ENCODE measurements around the gene FHOD3. TPM values are rescaled to one million over a fixed set of nuclear protein-coding genes. Genes with fewer than 3 reads are reported as not detected.

Gene FHOD3
- total and polyA plus RNA-seq, 2 of the 13 experiments (the other 11 are each of a cell fraction or from before 2014, with no cell fraction given): 0.07 TPM; not detected in 1

- no peak overlapping the region for H2AFZ ChIP-seq (ENCODE audit: low read length)
- ATAC-seq (no peak), FAIRE-seq (no peak), DNase-seq (ENCODE audit: low spot score) (no peak)
- no peaks in the 10 kb centered on the region for H3K9me3 ChIP-seq (ENCODE audit: low read length)
- TF ChIP-seq ZNF264 (CRISPR knock-in tag; IDR thresholded peaks at IDR 0.05): no peak
- TF ChIP-seq THAP7 (CRISPR knock-in tag; IDR thresholded peaks at IDR 0.05): no peak
- no peak for TF ChIP-seq NR1H2 (CRISPR knock-in tag; IDR thresholded peaks at IDR 0.05; ENCODE audit: borderline replicate concordance, low read depth)
- TF ChIP-seq GFI1 (CRISPR knock-in tag; IDR thresholded peaks at IDR 0.05; ENCODE audit: borderline replicate concordance): no peak
- no peak for TF ChIP-seq ZNF713 (CRISPR knock-in tag; IDR thresholded peaks at IDR 0.05)
- no peak for TF ChIP-seq ZIK1 (CRISPR knock-in tag; IDR thresholded peaks at IDR 0.05; ENCODE audit: borderline replicate concordance, low read depth)
- TF ChIP-seq ZNF703 (CRISPR knock-in tag; IDR thresholded peaks at IDR 0.05; ENCODE audit: borderline replicate concordance): no peak
- WGBS (ENCODE audit: low lambda C conversion rate): 13% methylated on average over 2 of the region's 2 CpGs
- in situ Hi-C loops (cut with HindIII; ENCODE audit: extremely low pct_ligation_motif_present, low pct_unique_long_range_greater_than_20kb): no loop called here
- no peak overlapping the region for H3K4me2 ChIP-seq (ENCODE audit: low read depth, low read length)
- H3K27ac ChIP-seq (ENCODE audit: extremely low read length, insufficient read depth, low read length): no peak overlapping the region
- H3K9ac ChIP-seq (ENCODE audit: insufficient read depth, low read depth, low read length): no peak overlapping the region
- intact Hi-C loops (cut with micrococcal nuclease; ENCODE audit: unreplicated experiment): no loop called here
- H3K4me3 ChIP-seq (replicated peaks in 1 of 3; ENCODE audit: insufficient read depth in 1 of 3, low read depth in 2 of 3, low read length in 3 of 3): no peak overlapping the region
- ChIA-PET POLR2A (no interaction called here), CTCF (ENCODE audit: low intra/inter-chr PET ratio, low total read pairs) (no interaction called here)
- H3K36me3 ChIP-seq (replicated peaks in 1 of 2; ENCODE audit: control insufficient read depth in 1 of 2, insufficient read depth in 2 of 2, low read length in 2 of 2): no peaks in the 10 kb centered on the region
- H3K79me2 ChIP-seq (ENCODE audit: insufficient read depth, low read length): no peaks in the 10 kb centered on the region
- H4K20me1 ChIP-seq (ENCODE audit: insufficient read depth, low read length): no peaks in the 10 kb centered on the region
- H3K27me3 ChIP-seq (ENCODE audit: control insufficient read depth in 1 of 2, insufficient read depth in 2 of 2, low read length in 2 of 2): no peaks in the 10 kb centered on the region; a peak in 1 of 5 replicates
- no peaks in the 10 kb centered on the region for H3K4me1 ChIP-seq (ENCODE audit: insufficient read depth, low read length)
- no TSS peak for BruUV-seq (replicated peaks)
These were observed 338.8 kb downstream of the FHOD3 start for GRCh38 chr18:36636237-36636817.

GRCh38 chr18:36638224-36638623, 340.7 kb downstream of the FHOD3 start:
- 42% methylated on average over 4 of the region's 4 CpGs for WGBS (ENCODE audit: low lambda C conversion rate)
- H3K9me3 ChIP-seq (ENCODE audit: low read length): no peaks in the 10 kb centered on the region
- H3K79me2 ChIP-seq (ENCODE audit: insufficient read depth, low read length): no peaks in the 10 kb centered on the region
- no peaks in the 10 kb centered on the region for H4K20me1 ChIP-seq (ENCODE audit: insufficient read depth, low read length)
- H3K27ac ChIP-seq (ENCODE audit: extremely low read length, insufficient read depth, low read length): no peak overlapping the region
- ChIA-PET POLR2A (no interaction called here), CTCF (ENCODE audit: low intra/inter-chr PET ratio, low total read pairs) (no interaction called here)
- H3K4me2 ChIP-seq (ENCODE audit: low read depth, low read length): no peak overlapping the region
- TF ChIP-seq NR2F6 (IDR thresholded peaks at IDR 0.05) (no peak), NR2F6 (CRISPR knock-in tag; IDR thresholded peaks at IDR 0.05) (no peak), TOE1 (CRISPR knock-in tag; IDR thresholded peaks at IDR 0.05) (no peak), ZBTB20 (CRISPR knock-in tag; IDR thresholded peaks at IDR 0.05; ENCODE audit: borderline replicate concordance, low read depth) (no peak), ZNF3 (CRISPR knock-in tag; IDR thresholded peaks at IDR 0.05) (no peak), RBM39 (IDR thresholded peaks at IDR 0.05; ENCODE audit: low read depth, low read length, poor library complexity, severe bottlenecking) (no peak)
- no peaks in the 10 kb centered on the region for H3K36me3 ChIP-seq (replicated peaks in 1 of 2; ENCODE audit: control insufficient read depth in 1 of 2, insufficient read depth in 2 of 2, low read length in 2 of 2)
- no peak for DNase-seq (ENCODE audit: low spot score)
- H2AFZ ChIP-seq (ENCODE audit: low read length): no peak overlapping the region
- H3K4me3 ChIP-seq (replicated peaks in 1 of 3; ENCODE audit: insufficient read depth in 1 of 3, low read depth in 2 of 3, low read length in 3 of 3): no peak overlapping the region
- in situ Hi-C loops (cut with HindIII; ENCODE audit: extremely low pct_ligation_motif_present, low pct_unique_long_range_greater_than_20kb) (no loop called here), intact Hi-C loops (cut with micrococcal nuclease; ENCODE audit: unreplicated experiment) (no loop called here)
- no peak for FAIRE-seq
- no TSS peak for BruUV-seq (replicated peaks)
- H3K27me3 ChIP-seq (ENCODE audit: control insufficient read depth in 1 of 2, insufficient read depth in 2 of 2, low read length in 2 of 2): no peaks in the 10 kb centered on the region; a peak in 1 of 5 replicates
- ATAC-seq: no peak
- H3K9ac ChIP-seq (ENCODE audit: insufficient read depth, low read depth, low read length): no peak overlapping the region
- no peaks in the 10 kb centered on the region for H3K4me1 ChIP-seq (ENCODE audit: insufficient read depth, low read length)

All from HepG2 (cell line).